BLaER1 (cell line): ENCODE data around the gene TCEANC2.
"Not testable (repeated sequence)": the region's sequence is repeated elsewhere in the genome, so short reads cannot be mapped to it uniquely, and the experiment has no call there.

Experiments used
- H3K27ac ChIP-seq: shearing (Covaris generic); formaldehyde crosslinking; 2 replicates; pipeline ENCODE4 v1.8.1; 2022
- H3K27me3 ChIP-seq: shearing (Covaris generic); formaldehyde crosslinking; 2 replicates; pipeline ENCODE4 v1.8.1; 2022
- H3K36me3 ChIP-seq: shearing (Covaris generic); formaldehyde crosslinking; 2 replicates; pipeline ENCODE4 v1.8.1; 2022
- H3K4me1 ChIP-seq: shearing (Covaris generic); formaldehyde crosslinking; 2 replicates; pipeline ENCODE4 v1.8.1; 2022
- H3K4me2 ChIP-seq: shearing (Covaris generic); formaldehyde crosslinking; 2 replicates; pipeline ENCODE4 v1.8.1; 2022
- H3K4me3 ChIP-seq: shearing (Covaris generic); formaldehyde crosslinking; 2 replicates; pipeline ENCODE4 v1.8.1; 2022
- H3K9ac ChIP-seq: shearing (Covaris generic); formaldehyde crosslinking; 2 replicates; pipeline ENCODE4 v1.8.1; 2022
- H3K9me3 ChIP-seq: shearing (Covaris generic); formaldehyde crosslinking; 2 replicates; pipeline ENCODE4 v1.8.1; 2022
- H4K20me1 ChIP-seq: shearing (Covaris generic); formaldehyde crosslinking; 2 replicates; pipeline ENCODE4 v1.8.1; 2022
- Cebpa-rat ChIP-seq: shearing (Covaris generic); IDR thresholded peaks from 2 replicates; pipeline ENCODE4 v1.8.1; 2022

Gene TCEANC2

GRCh38 chr1:54027848-54028247 is 25.6 kb upstream of the TCEANC2 start:
- H3K27ac ChIP-seq: no peak overlapping the region
- H3K36me3 ChIP-seq: peaks cover 39% of the 10 kb centered on the region
- no peaks in the 10 kb centered on the region for H4K20me1 ChIP-seq
- no peaks in the 10 kb centered on the region for H3K4me1 ChIP-seq
- H3K4me3 ChIP-seq: no peak overlapping the region
- H3K4me2 ChIP-seq: no peak overlapping the region
- no peak for TF ChIP-seq Cebpa-rat
- H3K9ac ChIP-seq: no peak overlapping the region
- H3K9me3 ChIP-seq: 0 out of 2 replicates have a peak, but pooled peaks cover 3% of the 10 kb centered on the region
- no peaks in the 10 kb centered on the region for H3K27me3 ChIP-seq

GRCh38 chr1:54028306-54029251 is 24.8 kb upstream of the TCEANC2 start:
- Histone ChIP-seq H3K27me3 (no peaks in the 10 kb centered on the region), H3K9ac (no peak overlapping the region), H3K27ac (no peak overlapping the region), H3K4me3 (no peak overlapping the region), H3K36me3 (peaks cover 46% of the 10 kb centered on the region), H4K20me1 (no peaks in the 10 kb centered on the region), H3K4me2 (no peak overlapping the region), H3K4me1 (no peaks in the 10 kb centered on the region), H3K9me3 (0 out of 2 replicates have a peak, but pooled peaks cover 3% of the 10 kb centered on the region)
- no peak for TF ChIP-seq Cebpa-rat

GRCh38 chr1:54037476-54037875 is 15.9 kb upstream of the TCEANC2 start:
- Histone ChIP-seq H3K27ac (no peak overlapping the region), H3K27me3 (no peaks in the 10 kb centered on the region), H3K4me3 (no peak overlapping the region), H3K9ac (no peak overlapping the region), H3K9me3 (no peaks in the 10 kb centered on the region), H3K4me2 (no peak overlapping the region), H3K4me1 (no peaks in the 10 kb centered on the region), H4K20me1 (no peaks in the 10 kb centered on the region), H3K36me3 (peaks cover 93% of the 10 kb centered on the region)
- no peak for TF ChIP-seq Cebpa-rat

- H3K4me2 ChIP-seq: no peak overlapping the region
- H4K20me1 ChIP-seq: peaks cover 20% of the 10 kb centered on the region; the same call in 1 of the 2 replicates
- H3K9ac ChIP-seq: no peak overlapping the region
- TF ChIP-seq Cebpa-rat: no peak
- no peaks in the 10 kb centered on the region for H3K27me3 ChIP-seq
- peaks cover 2% of the 10 kb centered on the region; the same call in 1 of the 2 replicates for H3K4me1 ChIP-seq
- H3K9me3 ChIP-seq: no peaks in the 10 kb centered on the region
- no peak overlapping the region for H3K4me3 ChIP-seq
- H3K27ac ChIP-seq: no peak overlapping the region
- peaks cover 73% of the 10 kb centered on the region for H3K36me3 ChIP-seq
Measured at GRCh38 chr1:54041806-54042205, 11.6 kb upstream of the TCEANC2 start.

- Histone ChIP-seq H3K4me1 (peaks cover 17% of the 10 kb centered on the region), H3K4me2 (no peak overlapping the region), H3K9me3 (no peaks in the 10 kb centered on the region), H3K4me3 (no peak overlapping the region), H4K20me1 (peaks cover 57% of the 10 kb centered on the region), H3K27ac (no peak overlapping the region), H3K9ac (no peak overlapping the region), H3K36me3 (peaks cover 45% of the 10 kb centered on the region), H3K27me3 (no peaks in the 10 kb centered on the region)
- no peak for TF ChIP-seq Cebpa-rat
Measured at GRCh38 chr1:54045496-54045895, 7.9 kb upstream of the TCEANC2 start.

- peak overlapping the region; percentile 41 for H3K4me2 ChIP-seq
Measured at GRCh38 chr1:54046671-54047383, 6.6 kb upstream of the TCEANC2 start.

GRCh38 chr1:54047384-54048305 is 5.8 kb upstream of the TCEANC2 start:
- Histone ChIP-seq H3K4me2 (peak overlapping the region; percentile 41), H3K27me3 (no peaks in the 10 kb centered on the region; the same call in 1 of the 2 replicates), H4K20me1 (peaks cover 65% of the 10 kb centered on the region), H3K9ac (no peak overlapping the region), H3K4me3 (no peak overlapping the region), H3K36me3 (peaks cover 30% of the 10 kb centered on the region), H3K9me3 (no peaks in the 10 kb centered on the region), H3K27ac (no peak overlapping the region), H3K4me1 (peaks cover 30% of the 10 kb centered on the region)
- TF ChIP-seq Cebpa-rat: no peak

More at GRCh38 chr1:54046671-54047383, 6.6 kb upstream of the TCEANC2 start:
- Histone ChIP-seq H4K20me1 (peaks cover 65% of the 10 kb centered on the region), H3K9ac (no peak overlapping the region), H3K27me3 (no peaks in the 10 kb centered on the region), H3K9me3 (no peaks in the 10 kb centered on the region), H3K4me3 (no peak overlapping the region), H3K27ac (no peak overlapping the region), H3K36me3 (peaks cover 38% of the 10 kb centered on the region), H3K4me1 (peaks cover 29% of the 10 kb centered on the region)
- TF ChIP-seq Cebpa-rat: no peak

GRCh38 chr1:54050435-54050834 is 3.0 kb upstream of the TCEANC2 start:
- not testable (repeated sequence) for H3K4me2 ChIP-seq
- peaks cover 58% of the 10 kb centered on the region for H4K20me1 ChIP-seq

GRCh38 chr1:54051933-54052430 is 1.4 kb upstream of the TCEANC2 start:
- Histone ChIP-seq H3K27me3 (no peaks in the 10 kb centered on the region; the same call in 1 of the 2 replicates), H3K4me1 (peaks cover 45% of the 10 kb centered on the region), H4K20me1 (peaks cover 43% of the 10 kb centered on the region), H3K4me2 (peak overlapping the region; percentile 87), H3K36me3 (peaks cover 18% of the 10 kb centered on the region; the same call in 1 of the 2 replicates), H3K9me3 (no peaks in the 10 kb centered on the region), H3K4me3 (peak overlapping the region; percentile 89), H3K27ac (peak overlapping the region; percentile 79), H3K9ac (peak overlapping the region; percentile 85)
- TF ChIP-seq Cebpa-rat: no peak

More at GRCh38 chr1:54050435-54050834, 3.0 kb upstream of the TCEANC2 start:
- H3K27me3 ChIP-seq, H3K27ac ChIP-seq, H3K9me3 ChIP-seq, H3K9ac ChIP-seq, H3K4me3 ChIP-seq: not testable (repeated sequence)
- peaks cover 43% of the 10 kb centered on the region for H3K4me1 ChIP-seq
- peaks cover 12% of the 10 kb centered on the region for H3K36me3 ChIP-seq
